Measurements from ENCODE around the gene CAMK1D. TPM values are rescaled to one million over a fixed set of nuclear protein-coding genes. Genes with fewer than 3 reads are reported as not detected.

The CAMK1D gene
- total and polyA plus RNA-seq, 8 donors, result 4.4 to 10.8 (median 4.8) TPM

- intact Hi-C loops (cut with DNase I), result no loop called here
- peaks cover 0 to 4% of the 10 kb centered on the region in 2 donors for H3K4me1 ChIP-seq
- no peak for ATAC-seq
- H3K4me3 ChIP-seq, result no peak overlapping the region
- no peaks in the 10 kb centered on the region for H3K36me3 ChIP-seq
- H3K27me3 ChIP-seq, result peaks cover 0 to 28% of the 10 kb centered on the region in 2 donors
- no peaks in the 10 kb centered on the region for H3K9me3 ChIP-seq
- no peak overlapping the region for H3K27ac ChIP-seq
- DNase-seq, result no peak
- TF ChIP-seq CTCF (IDR thresholded peaks at IDR 0.05), result no peak
Measured at GRCh38 chr10:12847361-12847975, 498.1 kb downstream of the CAMK1D start.

GRCh38 chr10:12848439-12849173, 499.3 kb downstream of the CAMK1D start:
- no peak overlapping the region for H3K27ac ChIP-seq
- H3K4me1 ChIP-seq, result peaks cover 0 to 4% of the 10 kb centered on the region in 2 donors
- no peak for DNase-seq
- H3K36me3 ChIP-seq, result no peaks in the 10 kb centered on the region
- no peak overlapping the region for H3K4me3 ChIP-seq
- ATAC-seq, result no peak
- intact Hi-C loops (cut with DNase I), result no loop called here
- no peaks in the 10 kb centered on the region for H3K9me3 ChIP-seq
- TF ChIP-seq CTCF (IDR thresholded peaks at IDR 0.05), result no peak
- H3K27me3 ChIP-seq, result peaks cover 0 to 28% of the 10 kb centered on the region in 2 donors

- H3K36me3 ChIP-seq, result no peaks in the 10 kb centered on the region
- no peak for DNase-seq
- no peak overlapping the region for H3K4me3 ChIP-seq
- H3K4me1 ChIP-seq, result peaks cover 0 to 4% of the 10 kb centered on the region in 2 donors
- no peaks in the 10 kb centered on the region for H3K9me3 ChIP-seq
- ATAC-seq, result no peak
- no peak for TF ChIP-seq CTCF (IDR thresholded peaks at IDR 0.05)
- H3K27me3 ChIP-seq, result peaks cover 0 to 28% of the 10 kb centered on the region in 2 donors
- no peak overlapping the region for H3K27ac ChIP-seq
- intact Hi-C loops (cut with DNase I), result no loop called here
Measured at GRCh38 chr10:12849319-12850181, 500.2 kb downstream of the CAMK1D start.

- ATAC-seq, result no peak
- DNase-seq, result no peak
- H3K36me3 ChIP-seq, result no peaks in the 10 kb centered on the region
- H3K4me3 ChIP-seq, result no peak overlapping the region
- intact Hi-C loops (cut with DNase I), result no loop called here
- peaks cover 0 to 24% of the 10 kb centered on the region in 2 donors for H3K27me3 ChIP-seq
- H3K9me3 ChIP-seq, result no peaks in the 10 kb centered on the region
- H3K4me1 ChIP-seq, result no peaks in the 10 kb centered on the region
- TF ChIP-seq CTCF (IDR thresholded peaks at IDR 0.05), result no peak
- H3K27ac ChIP-seq, result no peak overlapping the region
Measured at GRCh38 chr10:12852687-12853086, 503.3 kb downstream of the CAMK1D start.

GRCh38 chr10:12854988-12855387, 505.6 kb downstream of the CAMK1D start:
- no peak overlapping the region for H3K27ac ChIP-seq
- H3K9me3 ChIP-seq, result no peaks in the 10 kb centered on the region
- no peak overlapping the region for H3K4me3 ChIP-seq
- no peak for ATAC-seq
- no peaks in the 10 kb centered on the region for H3K36me3 ChIP-seq
- no peak for DNase-seq
- intact Hi-C loops (cut with DNase I), result no loop called here
- TF ChIP-seq CTCF (IDR thresholded peaks at IDR 0.05), result no peak
- H3K4me1 ChIP-seq, result no peaks in the 10 kb centered on the region
- H3K27me3 ChIP-seq, result peaks cover 0 to 2% of the 10 kb centered on the region in 2 donors

Measured in left lung (tissue), 10 donors.